BJ (cell line): ENCODE data around the gene TOGARAM1. TPM values are rescaled to one million over a fixed set of nuclear protein-coding genes. Genes with fewer than 3 reads are reported as not detected.

Experiments used
- CTCF ChIA-PET: fragments of 350-600 bp; formaldehyde crosslinking; extraction: SDS; loops from one replicate; lab custom pipeline; 2021; ENCODE audit warnings: antibody characterized with exemption, inconsistent platforms; lab: Yijun Ruan, JAX
- POLR2A ChIA-PET: fragments of 300-600 bp; sonication (Branson Sonifier 250); formaldehyde crosslinking; extraction: SDS; loops from one replicate; lab custom pipeline; 2021; ENCODE audit warnings: antibody characterized with exemption; lab: Charles Lee
- DNase-seq: peaks from one replicate; pipeline ENCODE4 v3.0.0-alpha.2; 2011; ENCODE audit warnings: low read depth
- H3K27me3 ChIP-seq: 2 replicates; pipeline ENCODE4 v1.6.0; 2011; ENCODE audit warnings: low read length; ENCODE audit not compliant: control insufficient read depth, insufficient read depth
- H3K36me3 ChIP-seq: 2 replicates; pipeline ENCODE4 v1.5.1; 2011; ENCODE audit warnings: low read length; ENCODE audit not compliant: control insufficient read depth, insufficient read depth
- H3K4me3 ChIP-seq: 2 replicates; pipeline ENCODE4 v1.5.1; 2011; ENCODE audit warnings: low read depth, mild to moderate bottlenecking, control low read depth, low read length
- polyA plus RNA-seq: library from polyadenylated mRNA; depleted of rRNA; stranded (reverse); fragments of >200 nt; gene quantifications from 2 replicates; pipeline ENCODE4 v1.2.3, GENCODE V29; 2011
- TF ChIP-seq, protein P1 (sequence below): IDR thresholded peaks from 2 replicates; pipeline ENCODE4 v1.5.1; 2011; ENCODE audit warnings: low read depth, mild to moderate bottlenecking, control low read depth, inconsistent platforms, low read length, moderate library complexity; ENCODE audit not compliant: insufficient read depth

Gene TOGARAM1
- polyA plus RNA-seq, 1 experiment, result 5.4 TPM

DNA sequence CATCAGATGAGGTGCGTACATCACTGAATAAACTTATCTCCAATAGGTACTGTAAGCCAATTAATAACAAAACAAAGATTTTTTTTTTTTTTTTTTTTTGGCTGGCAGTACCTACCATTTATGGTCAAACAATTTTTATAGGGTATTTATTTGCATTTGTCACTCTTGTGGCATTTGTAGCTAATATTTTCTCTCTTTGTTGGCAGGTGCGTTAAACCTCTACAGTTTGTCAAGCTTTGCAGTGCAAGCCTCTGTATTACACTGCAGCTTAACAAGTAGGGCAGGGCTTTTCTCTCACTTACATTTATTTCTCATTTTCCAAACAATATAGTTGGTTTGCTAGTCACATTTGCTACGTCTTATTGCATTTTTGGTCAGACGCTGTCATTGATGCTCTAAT, 134.2 kb downstream of the TOGARAM1 start:
- TF ChIP-seq, protein P1, sequence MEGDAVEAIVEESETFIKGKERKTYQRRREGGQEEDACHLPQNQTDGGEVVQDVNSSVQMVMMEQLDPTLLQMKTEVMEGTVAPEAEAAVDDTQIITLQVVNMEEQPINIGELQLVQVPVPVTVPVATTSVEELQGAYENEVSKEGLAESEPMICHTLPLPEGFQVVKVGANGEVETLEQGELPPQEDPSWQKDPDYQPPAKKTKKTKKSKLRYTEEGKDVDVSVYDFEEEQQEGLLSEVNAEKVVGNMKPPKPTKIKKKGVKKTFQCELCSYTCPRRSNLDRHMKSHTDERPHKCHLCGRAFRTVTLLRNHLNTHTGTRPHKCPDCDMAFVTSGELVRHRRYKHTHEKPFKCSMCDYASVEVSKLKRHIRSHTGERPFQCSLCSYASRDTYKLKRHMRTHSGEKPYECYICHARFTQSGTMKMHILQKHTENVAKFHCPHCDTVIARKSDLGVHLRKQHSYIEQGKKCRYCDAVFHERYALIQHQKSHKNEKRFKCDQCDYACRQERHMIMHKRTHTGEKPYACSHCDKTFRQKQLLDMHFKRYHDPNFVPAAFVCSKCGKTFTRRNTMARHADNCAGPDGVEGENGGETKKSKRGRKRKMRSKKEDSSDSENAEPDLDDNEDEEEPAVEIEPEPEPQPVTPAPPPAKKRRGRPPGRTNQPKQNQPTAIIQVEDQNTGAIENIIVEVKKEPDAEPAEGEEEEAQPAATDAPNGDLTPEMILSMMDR, result no peak
- CTCF ChIA-PET, result no interaction called here
- no peaks in the 10 kb centered on the region for H3K27me3 ChIP-seq
- H3K4me3 ChIP-seq, result no peak overlapping the region
- POLR2A ChIA-PET, result no interaction called here
- H3K36me3 ChIP-seq, result peaks cover 7% of the 10 kb centered on the region
- DNase-seq, result no peak

DNA sequence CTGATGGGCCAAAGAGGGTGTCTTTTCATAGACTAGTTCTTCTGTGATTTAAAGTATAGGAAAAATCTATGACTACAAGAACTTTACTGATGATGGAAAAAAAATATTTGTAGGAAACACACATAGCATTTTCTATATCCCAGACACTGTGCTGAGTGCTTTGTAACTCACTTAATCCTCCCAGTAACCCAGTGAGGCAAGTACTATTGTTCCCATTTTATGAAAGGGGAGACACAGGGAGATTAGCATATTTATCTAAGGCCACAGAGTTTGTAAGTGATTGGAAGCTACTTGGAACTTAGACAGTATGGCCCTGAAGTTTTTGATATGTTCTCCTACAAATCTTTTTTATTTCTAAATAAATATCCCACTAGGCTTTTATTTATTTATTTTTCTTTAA, 141.8 kb downstream of the TOGARAM1 start:
- no peak for DNase-seq
- ChIA-PET POLR2A (no interaction called here), CTCF (no interaction called here)
- Histone ChIP-seq H3K27me3 (no peaks in the 10 kb centered on the region), H3K4me3 (no peak overlapping the region), H3K36me3 (peaks cover 6% of the 10 kb centered on the region)
- TF ChIP-seq, protein P1, result no peak

DNA sequence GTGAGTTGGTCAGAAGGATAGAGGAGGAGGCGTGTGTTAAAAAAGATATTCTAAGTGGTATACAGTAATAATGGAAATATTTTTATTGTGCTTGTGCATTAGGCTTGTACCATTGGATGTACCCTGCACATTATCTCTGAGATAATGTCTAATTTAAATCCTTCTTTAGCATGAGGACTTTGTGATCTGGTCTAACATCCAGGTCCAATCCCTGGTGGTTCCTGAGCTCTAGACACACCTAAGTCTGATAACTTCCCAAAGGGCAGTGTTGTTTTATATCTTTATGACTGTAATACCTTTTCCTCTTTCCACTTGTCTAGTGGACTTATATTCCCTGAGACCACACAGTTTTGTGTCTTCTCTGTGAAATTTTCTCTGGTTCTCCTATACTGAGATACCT, 142.6 kb downstream of the TOGARAM1 start:
- no peaks in the 10 kb centered on the region for H3K27me3 ChIP-seq
- POLR2A ChIA-PET, result no interaction called here
- DNase-seq, result no peak
- no peak overlapping the region for H3K4me3 ChIP-seq
- CTCF ChIA-PET, result interaction anchor here (0.5 kb wide), 1 partner anchor 148 kb away, joined by 3 read pairs; no protein-coding TSS in a partner anchor
- TF ChIP-seq, protein P1, result no peak
- peaks cover 6% of the 10 kb centered on the region for H3K36me3 ChIP-seq

DNA sequence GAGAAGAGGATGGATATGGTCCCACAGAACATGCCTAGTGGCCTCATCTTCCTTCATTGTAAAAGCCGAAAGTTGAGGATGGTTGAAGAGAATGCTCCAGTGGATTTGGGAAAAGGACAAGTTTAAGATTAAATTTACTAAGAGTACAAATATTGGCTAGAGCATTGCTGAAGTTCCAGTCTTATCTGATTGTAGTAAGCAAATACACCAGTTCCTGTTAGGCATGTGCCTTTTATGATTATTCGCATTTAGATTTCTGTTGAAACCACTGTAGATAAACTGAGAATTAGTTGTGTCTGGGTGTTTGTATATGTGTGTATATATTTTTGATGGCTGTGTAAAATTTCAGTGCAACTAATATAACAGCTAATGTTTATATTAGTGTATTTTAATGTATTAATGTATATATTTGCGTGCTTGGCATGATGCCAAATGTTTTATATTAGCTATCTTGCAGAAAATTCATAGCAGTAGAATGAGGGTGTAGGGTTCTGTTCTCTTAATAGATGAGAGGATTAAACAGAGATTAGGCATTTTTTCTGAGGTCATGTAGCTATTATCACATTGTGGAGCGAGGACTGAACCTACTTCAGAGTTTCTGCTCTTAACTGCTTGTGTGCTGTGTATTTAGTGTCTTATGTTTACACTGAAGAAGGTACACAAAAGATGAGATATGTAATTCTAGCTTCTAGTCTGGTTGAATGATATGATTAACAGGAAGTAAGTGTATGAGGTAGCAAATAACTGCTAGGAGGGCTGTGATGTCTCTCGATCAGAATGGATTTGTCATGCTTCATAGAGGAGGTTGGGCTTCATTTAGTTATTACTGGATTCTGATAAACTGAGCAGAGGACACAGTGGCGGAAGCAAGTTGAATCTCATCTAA, 151.1 kb downstream of the TOGARAM1 start:
- ChIA-PET CTCF (interaction anchor here (0.6 to 1.1 kb wide), 2 partner anchors 116 to 156 kb away, joined by 3 to 4 read pairs; no protein-coding TSS in a partner anchor), POLR2A (no interaction called here)
- peaks cover 6% of the 10 kb centered on the region; the same call in 1 of the 2 replicates for H3K36me3 ChIP-seq
- no peak for DNase-seq
- no peaks in the 10 kb centered on the region for H3K27me3 ChIP-seq
- H3K4me3 ChIP-seq, result no peak overlapping the region
- TF ChIP-seq, protein P1, result no peak

DNA sequence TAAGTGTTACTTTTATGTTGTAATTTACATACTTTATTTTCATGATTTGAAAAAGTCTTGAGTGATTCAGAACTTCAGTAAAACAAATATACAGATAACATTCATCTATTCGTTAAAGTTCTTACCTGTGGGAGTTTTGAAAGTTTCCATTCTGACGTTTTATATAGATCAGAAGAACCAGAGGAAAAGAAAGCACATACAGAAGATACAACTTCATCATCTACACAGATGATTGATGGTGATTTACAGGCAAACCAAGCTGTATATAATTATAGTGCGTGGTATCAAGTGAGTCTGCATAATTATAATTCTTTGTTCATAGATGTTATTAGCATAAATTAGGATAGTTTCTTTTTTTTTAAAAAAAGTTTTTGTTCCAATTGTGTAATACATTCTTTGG, 152.3 kb downstream of the TOGARAM1 start:
- CTCF ChIA-PET, result no interaction called here
- Histone ChIP-seq H3K4me3 (no peak overlapping the region), H3K27me3 (no peaks in the 10 kb centered on the region), H3K36me3 (peaks cover 6% of the 10 kb centered on the region; the same call in 1 of the 2 replicates)
- DNase-seq, result no peak
- TF ChIP-seq, protein P1, result no peak
- POLR2A ChIA-PET, result no interaction called here
